HTERT RPE-1 (cell line): ENCODE measurements around the gene LRRIQ4.

ENCODE experiments used
- in situ Hi-C: fragments of 300-500 bp; cut with MboI; formaldehyde crosslinking; loops from 4 replicates; pipeline ENCODE4 v1.14.3; 2020; ENCODE audit warnings: low sequenced_read_pairs

Gene LRRIQ4

DNA sequence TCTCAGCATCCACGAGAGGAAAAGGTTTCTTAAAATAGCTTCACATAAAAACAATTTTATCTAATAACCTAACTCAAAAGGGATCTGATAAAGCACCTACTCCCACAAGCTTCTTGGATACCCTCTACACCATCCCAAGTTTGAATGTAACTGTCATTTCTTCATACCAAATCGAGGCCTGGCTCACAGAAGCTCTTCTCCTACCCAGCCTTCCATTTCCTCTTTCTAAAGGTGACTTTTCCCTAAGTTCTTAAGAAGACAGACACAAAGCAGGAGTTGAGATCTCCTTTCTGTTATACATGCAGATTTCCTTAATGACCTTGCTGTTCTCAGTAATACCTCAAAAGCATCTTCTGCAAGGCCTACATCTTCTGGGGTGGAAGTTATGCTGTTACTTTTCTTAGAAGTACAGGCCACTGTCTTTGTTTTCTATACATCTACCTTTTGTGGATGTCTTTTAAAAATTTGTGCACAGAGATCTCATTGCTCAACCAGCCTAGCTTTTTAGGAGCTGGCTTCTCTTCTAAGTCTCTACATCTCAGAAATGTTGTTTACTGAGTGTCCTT is 3.4 kb upstream of the LRRIQ4 start:
- in situ Hi-C loops: no loop called here

- in situ Hi-C loops: no loop called here
Measured at GRCh38 chr3:169811631-169812331, 889 bp upstream of the LRRIQ4 start.

GRCh38 chr3:169813278-169813677 is 608 bp downstream of the LRRIQ4 start:
- in situ Hi-C loops: no loop called here

- in situ Hi-C loops: no loop called here
Measured at GRCh38 chr3:169813757-169814517, 1.3 kb downstream of the LRRIQ4 start.

DNA sequence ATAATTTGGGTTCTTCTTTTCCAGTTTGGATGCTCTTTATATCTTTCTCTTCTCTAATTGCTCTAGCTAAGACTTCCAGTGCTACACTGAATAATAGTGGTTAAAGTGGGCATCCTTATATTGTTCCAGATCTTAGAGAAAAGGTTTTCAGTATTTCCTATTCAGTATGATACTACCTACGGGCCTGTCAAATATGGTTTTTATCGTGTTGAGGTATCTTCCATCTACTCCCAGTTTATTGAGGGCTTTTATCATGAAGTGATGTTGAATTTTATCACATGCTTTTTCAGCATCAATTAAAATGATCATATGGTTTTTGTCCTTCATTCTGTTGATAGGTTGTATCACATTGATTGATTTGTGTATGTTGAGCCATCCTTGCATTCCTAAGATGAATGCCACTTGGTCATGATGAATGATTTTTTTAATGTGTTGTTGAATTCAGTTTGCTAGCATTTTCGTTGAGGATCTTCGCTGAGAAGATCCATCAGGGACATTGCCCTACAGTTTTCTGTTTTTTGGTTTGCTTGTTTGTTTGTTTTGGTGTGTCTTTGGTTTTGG is 3.0 kb downstream of the LRRIQ4 start:
- in situ Hi-C loops: no loop called here

- in situ Hi-C loops: no loop called here
Measured at GRCh38 chr3:169818316-169818715, 5.6 kb downstream of the LRRIQ4 start.

DNA sequence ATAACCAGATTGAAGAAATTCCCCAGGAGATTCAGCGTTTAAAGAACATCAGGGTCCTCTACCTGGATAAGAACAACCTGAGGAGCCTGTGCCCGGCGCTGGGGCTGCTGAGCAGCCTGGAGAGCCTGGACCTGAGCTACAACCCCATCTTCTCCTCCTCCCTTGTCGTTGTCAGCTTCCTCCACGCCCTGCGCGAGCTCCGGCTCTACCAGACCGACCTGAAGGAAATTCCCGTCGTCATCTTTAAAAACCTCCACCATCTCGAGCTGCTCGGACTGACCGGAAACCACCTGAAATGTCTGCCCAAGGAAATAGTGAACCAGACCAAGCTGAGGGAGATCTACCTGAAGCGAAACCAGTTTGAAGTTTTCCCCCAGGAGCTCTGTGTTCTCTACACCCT is 9.4 kb downstream of the LRRIQ4 start:
- in situ Hi-C loops: no loop called here

- in situ Hi-C loops: no loop called here
Measured at GRCh38 chr3:169822540-169822939, 9.9 kb downstream of the LRRIQ4 start.

DNA sequence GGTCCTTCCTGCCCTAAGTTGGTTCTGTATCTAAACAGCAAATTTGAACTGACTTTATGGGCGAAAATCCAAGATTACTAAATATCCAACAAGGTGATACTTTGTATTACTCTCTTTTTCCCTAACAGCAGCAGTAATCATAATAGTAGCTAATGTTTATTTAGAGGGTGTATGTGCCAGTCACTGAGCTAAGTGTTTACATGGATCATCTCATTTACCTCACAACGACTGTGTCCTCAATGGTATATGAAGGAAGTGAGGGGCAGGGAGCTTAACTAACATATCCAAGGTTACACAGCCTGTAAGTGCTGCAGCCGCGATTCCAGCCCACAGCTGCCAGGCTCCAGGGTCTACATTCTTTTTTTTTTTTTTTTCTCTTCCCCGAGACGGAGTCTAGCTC is 10.3 kb downstream of the LRRIQ4 start:
- in situ Hi-C loops: no loop called here

- in situ Hi-C loops: no loop called here
Measured at GRCh38 chr3:169825316-169825715, 12.6 kb downstream of the LRRIQ4 start.

DNA sequence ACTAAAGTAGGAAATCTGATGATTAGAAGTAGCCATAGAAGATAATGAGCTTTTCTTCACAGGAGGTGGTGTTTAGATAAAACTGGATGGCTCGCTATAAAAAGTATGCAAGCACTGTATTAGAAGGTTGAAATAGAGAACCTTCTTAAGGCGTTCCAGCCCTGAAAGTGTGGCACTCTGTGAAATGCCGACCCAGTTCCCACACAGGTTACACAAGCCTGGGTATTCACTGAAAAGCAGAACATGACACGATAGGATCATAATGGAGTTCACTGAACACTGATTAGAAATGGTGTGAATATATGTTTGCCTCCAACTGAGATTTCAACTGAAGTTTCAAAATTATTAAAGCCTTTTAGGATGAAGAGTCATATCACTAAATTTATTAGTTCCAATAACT is 15.0 kb downstream of the LRRIQ4 start:
- in situ Hi-C loops: no loop called here

DNA sequence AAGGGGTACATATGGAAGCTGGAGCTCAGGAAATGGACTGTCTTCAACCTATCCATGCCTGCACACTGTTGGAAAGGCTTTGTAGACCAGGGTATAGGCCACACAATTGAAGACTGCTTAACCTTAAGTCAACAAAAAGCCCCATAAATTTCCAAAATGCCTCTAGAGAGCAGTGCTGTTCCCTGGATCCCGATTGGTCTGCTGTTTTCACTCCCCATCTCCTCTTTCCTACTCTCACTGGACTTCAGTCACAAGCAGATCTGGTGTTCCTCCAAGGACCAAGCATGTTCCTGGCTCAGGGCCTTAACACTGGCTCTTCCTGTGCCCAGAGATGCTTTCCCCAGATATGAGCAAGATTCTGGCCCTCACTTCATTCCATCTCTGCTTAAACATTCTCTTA is 22.9 kb downstream of the LRRIQ4 start:
- in situ Hi-C loops: no loop called here

DNA sequence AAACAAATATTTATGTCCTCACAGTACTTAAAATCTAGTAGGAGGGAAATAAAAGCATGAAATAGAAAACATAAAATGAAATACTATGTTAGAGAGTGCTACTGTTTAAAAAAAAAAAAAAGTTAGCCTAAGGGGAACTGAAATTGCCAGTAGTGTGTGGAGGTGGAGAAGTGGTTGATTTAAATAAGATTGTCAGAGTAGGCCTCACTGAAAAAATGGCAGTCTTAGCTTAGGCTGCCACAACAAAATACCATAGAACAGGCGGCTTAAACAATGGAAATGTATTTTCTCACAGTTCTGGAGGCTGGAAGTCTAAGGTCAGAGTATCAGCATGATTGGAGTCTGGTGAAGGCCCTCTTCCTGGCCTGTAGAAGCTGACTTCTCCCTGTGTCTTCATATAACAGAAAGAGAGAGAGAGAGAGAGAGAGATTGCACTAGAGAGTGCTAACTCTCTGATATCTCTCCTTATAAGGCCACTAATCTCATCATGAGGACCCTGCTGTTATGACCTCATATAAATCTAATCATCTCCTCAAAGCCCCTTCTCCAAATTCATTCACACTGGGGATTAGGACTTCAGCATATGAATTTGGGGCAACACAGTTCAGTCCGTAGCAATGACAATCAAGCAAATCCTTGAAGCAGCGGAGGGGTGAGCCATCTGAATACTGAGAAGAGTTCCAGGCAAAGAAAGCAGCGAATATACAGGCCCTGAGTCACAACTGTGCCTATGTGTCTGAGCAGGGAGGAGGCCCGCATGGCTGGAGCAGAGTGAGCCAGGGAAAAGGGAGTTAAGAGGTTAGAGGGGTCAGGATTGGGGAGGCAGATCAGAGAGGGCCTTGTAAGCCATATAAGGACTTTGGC is 23.6 kb downstream of the LRRIQ4 start:
- in situ Hi-C loops: no loop called here

GRCh38 chr3:169836942-169837275 is 24.2 kb downstream of the LRRIQ4 start:
- in situ Hi-C loops: no loop called here

- in situ Hi-C loops: no loop called here
Measured at GRCh38 chr3:169838511-169839030, 25.9 kb downstream of the LRRIQ4 start.

- in situ Hi-C loops: no loop called here
Measured at GRCh38 chr3:169841171-169841570, 28.5 kb downstream of the LRRIQ4 start.

- in situ Hi-C loops: no loop called here
Measured at GRCh38 chr3:169842960-169843359, 30.3 kb downstream of the LRRIQ4 start.

GRCh38 chr3:169846458-169847193 is 34.0 kb downstream of the LRRIQ4 start:
- in situ Hi-C loops: no loop called here

DNA sequence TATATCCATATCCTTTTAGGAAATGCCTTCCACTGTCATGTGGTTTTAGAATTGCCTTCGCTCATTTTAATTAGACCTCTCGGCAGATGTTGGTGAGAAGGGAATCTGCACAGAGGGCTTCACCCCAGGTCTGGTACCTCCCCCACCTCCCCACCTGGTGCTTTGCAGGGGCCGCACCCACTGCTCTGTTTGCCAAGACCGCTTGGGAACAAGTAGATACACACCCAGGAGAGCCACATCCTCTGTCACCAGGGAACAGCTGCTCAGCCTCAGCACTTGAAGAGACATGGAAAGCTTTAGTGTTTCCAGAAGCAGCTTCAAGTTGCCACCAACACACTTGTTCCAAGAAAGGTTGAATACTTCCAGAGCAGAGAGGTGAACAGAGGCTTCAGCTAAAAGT is 35.2 kb downstream of the LRRIQ4 start:
- in situ Hi-C loops: no loop called here

DNA sequence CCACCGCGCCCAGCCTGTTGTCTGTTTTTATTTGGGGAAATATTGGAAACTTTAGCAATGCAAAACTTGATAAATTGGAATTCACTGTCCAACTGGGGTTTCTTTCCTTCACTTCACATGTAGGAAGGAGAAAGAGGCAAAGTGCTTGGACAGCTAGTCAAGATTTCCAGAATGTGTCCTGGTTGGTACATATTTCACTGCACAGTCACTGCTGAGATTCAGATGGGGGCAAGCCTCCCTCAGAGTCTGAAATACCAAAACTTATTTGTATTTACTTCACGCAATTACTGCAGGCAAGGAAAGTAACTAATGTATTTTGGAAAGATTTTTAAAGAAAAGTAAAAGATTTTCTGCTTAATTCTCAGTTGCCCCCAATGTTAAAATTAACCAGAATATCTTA is 36.1 kb downstream of the LRRIQ4 start:
- in situ Hi-C loops: no loop called here
